Measurements from ENCODE around the gene MDH2. TPM values are rescaled to one million over a fixed set of nuclear protein-coding genes. Genes with fewer than 3 reads are reported as not detected.

The MDH2 gene
- total and polyA plus RNA-seq, 2 experiments from 2014 or later = 150 to 180 TPM

GRCh38 chr7:76009672-76010600 lies 38.0 kb upstream of the MDH2 start:
- Histone ChIP-seq H3K27me3 (ENCODE audit: insufficient read depth) (no peaks in the 10 kb centered on the region), H3K4me3 (no peak overlapping the region), H3K36me3 (ENCODE audit: insufficient read depth) (no peaks in the 10 kb centered on the region), H3K79me2 (replicated peaks; ENCODE audit: insufficient read depth) (no peaks in the 10 kb centered on the region), H3F3A (replicated peaks; ENCODE audit: low read depth) (no peaks in the 10 kb centered on the region), H3K9me2 (ENCODE audit: insufficient read depth) (no peaks in the 10 kb centered on the region), H3K4me1 (ENCODE audit: insufficient read depth) (no peaks in the 10 kb centered on the region), H3K4me2 (no peak overlapping the region), H3K27ac (ENCODE audit: low read depth) (no peak overlapping the region), H2AFZ (no peak overlapping the region), H4K20me1 (replicated peaks; ENCODE audit: insufficient read depth) (no peaks in the 10 kb centered on the region; the same call in 1 of the 2 replicates)
- no peak for DNase-seq (ENCODE audit: low spot score)
- TF ChIP-seq JUNB (IDR thresholded peaks at IDR 0.05; ENCODE audit: unreplicated experiment) = no peak
- TF ChIP-seq STAT1 (IDR thresholded peaks at IDR 0.05; ENCODE audit: unreplicated experiment) = no peak
- no peak for TF ChIP-seq CREB1 (CRISPR knock-in tag; IDR thresholded peaks at IDR 0.05; ENCODE audit: low read depth)
- no peak for TF ChIP-seq NANOG (IDR thresholded peaks at IDR 0.05; ENCODE audit: borderline replicate concordance)
- TF ChIP-seq REST (IDR thresholded peaks at IDR 0.05; ENCODE audit: unreplicated experiment) = no peak
- no peak for TF ChIP-seq ZNF462 (CRISPR knock-in tag; IDR thresholded peaks at IDR 0.05)
- no peak for TF ChIP-seq POLR2AphosphoS5 (IDR thresholded peaks at IDR 0.05; ENCODE audit: low read depth)
- no peak for TF ChIP-seq ZNF331 (CRISPR knock-in tag; IDR thresholded peaks at IDR 0.05; ENCODE audit: low read depth)
- no peak for TF ChIP-seq EZH2phosphoT487 (IDR thresholded peaks at IDR 0.05; ENCODE audit: unreplicated experiment)
- no peak for TF ChIP-seq ETS1 (IDR thresholded peaks at IDR 0.05)
- TF ChIP-seq EZH2 (IDR thresholded peaks at IDR 0.05; ENCODE audit: low read depth, unreplicated experiment) = no peak
- TF ChIP-seq CTCF (conservative IDR thresholded peaks at IDR 0.05; ENCODE audit: low read depth in 2 of 2) = no peak
- no peak for TF ChIP-seq ZNF114 (CRISPR knock-in tag; IDR thresholded peaks at IDR 0.05)
- Mint-ChIP-seq H3K4me1 (no peaks in the 10 kb centered on the region), H3K27me3 (ENCODE audit: insufficient read depth, low read depth, poor library complexity) (no peaks in the 10 kb centered on the region), H3K36me3 (ENCODE audit: low read depth) (peaks cover 10% of the 10 kb centered on the region), H3K9me3 (no peaks in the 10 kb centered on the region), H3K4me3 (no peak overlapping the region), H3K27ac (peak overlapping the region; percentile 53; the same call in 1 of the 2 replicates)
- ATAC-seq = no peak
